GM12878 (cell line): ENCODE data around the gene NPAS1. TPM values are rescaled to one million over a fixed set of nuclear protein-coding genes. Genes with fewer than 3 reads are reported as not detected.

Source experiments
- ATAC-seq: fragments of 200-7000 bp; cut with Tn5 transposase; 3 replicates; pipeline ENCODE4 v1.9.1; 2020; ENCODE audit warnings: mild to moderate bottlenecking, moderate library complexity
- BruUV-seq: library from RNA; stranded (reverse); fragments of 400-500 nt; replicated peaks from 2 replicates; lab custom pipeline; 2021; lab: Mats Ljungman, UMichigan
- CTCF ChIA-PET: fragments of 300-600 bp; sonication (Branson Sonifier 250); formaldehyde crosslinking; extraction: SDS; loops from one replicate; lab custom pipeline; 2021; ENCODE audit warnings: inconsistent platforms; lab: Yijun Ruan, JAX
- POLR2A ChIA-PET: fragments of 350-600 bp; formaldehyde crosslinking; extraction: SDS; loops from one replicate; lab custom pipeline; 2021; ENCODE audit warnings: inconsistent platforms; lab: Charles Lee
- RAD21 ChIA-PET: fragments of 300-600 bp; sonication (Branson Sonifier 250); formaldehyde crosslinking; loops from one replicate; lab custom pipeline; 2023; ENCODE audit warnings: antibody characterized with exemption; ENCODE audit not compliant: unreplicated experiment; lab: Charles Lee
- SMC1A ChIA-PET: fragments of 300-600 bp; sonication (Branson Sonifier 250); formaldehyde crosslinking; loops from one replicate; lab custom pipeline; 2023; ENCODE audit not compliant: unreplicated experiment, uncharacterized antibody; lab: Charles Lee
- DNase-seq: peaks from one replicate; pipeline ENCODE4 v3.0.0-alpha.2; 2011; ENCODE audit warnings: low read depth, low spot score
- FAIRE-seq: peaks from 3 replicates; lab custom pipeline; 2011; peaks lifted over from hg19 to GRCh38; lab: Jason Lieb, UNC
- H2AFZ ChIP-seq: 2 replicates; pipeline ENCODE4 v1.6.0; 2011; ENCODE audit warnings: low read depth, low read length, control low read depth; ENCODE audit not compliant: control insufficient read depth
- H3K27ac ChIP-seq: 2 replicates; pipeline ENCODE4 v1.5.1; 2011; ENCODE audit warnings: control low read depth; ENCODE audit not compliant: control insufficient read depth, insufficient read depth
- H3K27me3 ChIP-seq, 2 experiments: replicated peaks in 1 of 2; 2 replicates each; pipeline versions ENCODE4 v1.6.0 to v1.6.1; 2011; ENCODE audit warnings: low read length in 1 of 2; ENCODE audit not compliant: control insufficient read depth in 2 of 2, insufficient read depth in 2 of 2
- H3K36me3 ChIP-seq, 2 experiments: 2 replicates each; pipeline ENCODE4 v1.5.1; 2011; ENCODE audit warnings: low read length in 1 of 2; ENCODE audit not compliant: control insufficient read depth in 2 of 2, insufficient read depth in 2 of 2
- H3K4me1 ChIP-seq: 2 replicates; pipeline ENCODE4 v1.6.1; 2011; ENCODE audit warnings: mild to moderate bottlenecking, low read length, moderate library complexity, mixed read lengths; ENCODE audit not compliant: control insufficient read depth, insufficient read depth
- H3K4me2 ChIP-seq: 2 replicates; pipeline ENCODE4 v1.6.0; 2011; ENCODE audit warnings: control low read depth; ENCODE audit not compliant: control insufficient read depth, insufficient read depth
- H3K4me3 ChIP-seq: fragments of 200-600 bp; sonication (generic); 2 replicates; pipeline ENCODE4 v1.5.1; 2016
- H3K79me2 ChIP-seq: 2 replicates; pipeline ENCODE4 v1.6.0; 2011; ENCODE audit warnings: low read length; ENCODE audit not compliant: control insufficient read depth, insufficient read depth
- H3K9ac ChIP-seq: 2 replicates; pipeline ENCODE4 v1.8.0; 2011; ENCODE audit warnings: low read length, control low read depth, mixed read lengths; ENCODE audit not compliant: control insufficient read depth, insufficient read depth
- H3K9me3 ChIP-seq: replicated peaks from 3 replicates; pipeline ENCODE4 v1.5.1; 2011; ENCODE audit warnings: mild to moderate bottlenecking, low read length; ENCODE audit not compliant: control insufficient read depth, insufficient read depth
- H4K20me1 ChIP-seq: 2 replicates; pipeline ENCODE4 v1.6.0; 2011; ENCODE audit not compliant: control insufficient read depth, insufficient read depth
- CHD2 ChIP-seq: IDR thresholded peaks from 2 replicates; pipeline ENCODE4 v1.6.1; 2011; ENCODE audit warnings: low read depth, low read length, improper control_type of control experiment, borderline replicate concordance
- FOS ChIP-seq: IDR thresholded peaks from 3 replicates; pipeline ENCODE4 v1.6.1; 2011; ENCODE audit warnings: borderline replicate concordance; ENCODE audit not compliant: insufficient read length; ENCODE audit errors: extremely low read depth
- KAT2A ChIP-seq: conservative IDR thresholded peaks from 2 replicates; pipeline ENCODE4 v1.6.1; 2011; ENCODE audit warnings: low read depth, low read length; ENCODE audit not compliant: control insufficient read depth
- NR2F1 ChIP-seq: fragments of 450-650 bp; conservative IDR thresholded peaks from 2 replicates; pipeline ENCODE4 v1.6.1; 2017; ENCODE audit warnings: mild to moderate bottlenecking
- RBBP5 ChIP-seq: fragments of 200-600 bp; sonication (generic); conservative IDR thresholded peaks from 2 replicates; pipeline ENCODE4 v1.6.1; 2016
- SMAD5 ChIP-seq: IDR thresholded peaks from 2 replicates; pipeline ENCODE4 v1.6.1; 2016; ENCODE audit warnings: antibody characterized with exemption, low read depth
- SMARCA5 ChIP-seq: fragments of 450-650 bp; IDR thresholded peaks from 2 replicates; pipeline ENCODE4 v1.6.1; 2017; ENCODE audit warnings: mild to moderate bottlenecking
- SREBF1 ChIP-seq: IDR thresholded peaks from 2 replicates; pipeline ENCODE4 v1.6.1; 2012; ENCODE audit warnings: mild to moderate bottlenecking, low read length
- TCF12 ChIP-seq: IDR thresholded peaks from 2 replicates; pipeline ENCODE4 v1.6.1; 2011; ENCODE audit warnings: low read depth, mild to moderate bottlenecking, low read length
- TCF3 ChIP-seq: IDR thresholded peaks from 2 replicates; pipeline ENCODE4 v1.6.1; 2012; ENCODE audit warnings: low read depth, mild to moderate bottlenecking, low read length, borderline replicate concordance; ENCODE audit not compliant: insufficient read depth
- ZBED1 ChIP-seq: IDR thresholded peaks from 2 replicates; pipeline ENCODE4 v1.6.1; 2016; ENCODE audit warnings: borderline replicate concordance
- WGBS: methylation state at CpG from one replicate; pipeline ENCODE4 v1.1.6; 2016; ENCODE audit warnings: low lambda C conversion rate; ENCODE audit not compliant: insufficient replicate concordance, insufficient coverage; ENCODE audit errors: missing lambda C conversion rate; 5-methylcytosine and 5-hydroxymethylcytosine counted together
- in situ Hi-C: fragments of 300-500 bp; cut with MboI; formaldehyde crosslinking; loops from 9 replicates; pipeline ENCODE4 v1.14.3; 2018; ENCODE audit warnings: mixed read lengths
- intact Hi-C: fragments of 100-400 bp; cut with micrococcal nuclease; formaldehyde crosslinking; loops from one replicate; pipeline ENCODE4 v1.14.2; 2022; ENCODE audit not compliant: unreplicated experiment
- polyA plus RNA-seq, 11 experiments: library from polyadenylated mRNA; depleted of rRNA in 4 of 11; unstranded in 6 of 11; stranded (reverse) in 5 of 11; fragments of >200 nt; fragmentation: Nextera tagmentation in 4 of 11; fragmentation: Illumina TruSeq in 1 of 11; extraction: Ambion mirVana in 4 of 11; extraction: Trizol in 1 of 11; gene quantifications; 1 replicate in 1 of 11; 2 replicates in 10 of 11; pipeline versions ENCODE4 v1.2.1 to v1.2.3, GENCODE V29; 2011 to 2016; ENCODE audit warnings: inconsistent platforms in 2 of 11, missing spikeins in 2 of 11, low read depth in 1 of 11
- total RNA-seq, 4 experiments: library from RNA; depleted of rRNA in 3 of 4; stranded (reverse); fragments of >200 nt in 3 of 4; fragmentation: Illumina TruSeq in 1 of 4; extraction: Trizol in 1 of 4; gene quantifications; 2 replicates each; pipeline versions ENCODE4 v1.2.1 to v1.2.3, GENCODE V29; 2013 to 2021
- TF ChIP-seq, protein P1 (sequence below): fragments of 450-650 bp; IDR thresholded peaks from 2 replicates; pipeline ENCODE4 v1.6.1; 2016; ENCODE audit warnings: mild to moderate bottlenecking
- TF ChIP-seq, protein P2 (sequence below): IDR thresholded peaks from 2 replicates; pipeline ENCODE4 v1.6.1; 2011; ENCODE audit warnings: low read depth, mild to moderate bottlenecking, low read length, moderate library complexity, borderline replicate concordance; ENCODE audit errors: extremely low read depth
- TF ChIP-seq, protein P3 (sequence below): IDR thresholded peaks from 2 replicates; pipeline ENCODE4 v1.6.1; 2012; ENCODE audit warnings: mild to moderate bottlenecking, low read depth, low read length

The NPAS1 gene
- total and polyA plus RNA-seq, 10 of the 15 experiments (the other 5 are each of a cell fraction or from before 2014, with no cell fraction given) = 0.14 to 0.72 (median 0.28) TPM; not detected in 3

DNA sequence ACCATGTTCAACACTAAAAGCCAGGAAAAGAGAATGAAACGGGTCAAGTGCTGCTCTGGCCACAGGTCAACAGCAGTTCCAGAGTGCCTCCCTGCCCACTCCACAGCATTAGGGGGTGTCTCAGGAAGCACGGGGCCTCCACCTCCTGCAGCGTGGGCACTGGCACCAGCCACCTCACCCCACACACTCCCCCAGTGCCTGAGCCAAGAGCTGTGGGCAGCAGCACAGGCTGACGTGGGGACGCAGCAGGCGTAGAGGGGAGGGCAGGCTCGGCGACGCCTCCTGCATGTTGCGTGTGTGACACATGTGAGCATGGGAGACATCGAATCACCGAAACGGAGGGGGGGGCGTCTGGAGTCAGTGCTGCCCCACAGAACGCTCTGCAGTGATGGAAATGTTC lies 50.2 kb downstream of the NPAS1 start:
- no peak overlapping the region for H3K9ac ChIP-seq
- H3K79me2 ChIP-seq = no peaks in the 10 kb centered on the region
- FAIRE-seq (no peak), DNase-seq (no peak), ATAC-seq (no peak)
- H3K4me3 ChIP-seq = no peak overlapping the region
- no peak overlapping the region for H2AFZ ChIP-seq
- no peaks in the 10 kb centered on the region for H3K27me3 ChIP-seq
- H3K27ac ChIP-seq = no peak overlapping the region
- no TSS peak for BruUV-seq
- ChIA-PET RAD21 (no interaction called here), POLR2A (interaction anchor here (0.6 kb wide), 1 partner anchor 128 kb away, joined by 6 read pairs; no protein-coding TSS in a partner anchor), CTCF (no interaction called here), SMC1A (no interaction called here)
- intact Hi-C loops = no loop called here
- no peaks in the 10 kb centered on the region for H3K4me1 ChIP-seq
- TF ChIP-seq RBBP5 (no peak), NR2F1 (no peak), TCF12 (no peak), CHD2 (no peak), ZBED1 (no peak), SMAD5 (no peak), SREBF1 (no peak), KAT2A (no peak), FOS (no peak), SMARCA5 (no peak), TCF3 (no peak)
- TF ChIP-seq, protein P1, sequence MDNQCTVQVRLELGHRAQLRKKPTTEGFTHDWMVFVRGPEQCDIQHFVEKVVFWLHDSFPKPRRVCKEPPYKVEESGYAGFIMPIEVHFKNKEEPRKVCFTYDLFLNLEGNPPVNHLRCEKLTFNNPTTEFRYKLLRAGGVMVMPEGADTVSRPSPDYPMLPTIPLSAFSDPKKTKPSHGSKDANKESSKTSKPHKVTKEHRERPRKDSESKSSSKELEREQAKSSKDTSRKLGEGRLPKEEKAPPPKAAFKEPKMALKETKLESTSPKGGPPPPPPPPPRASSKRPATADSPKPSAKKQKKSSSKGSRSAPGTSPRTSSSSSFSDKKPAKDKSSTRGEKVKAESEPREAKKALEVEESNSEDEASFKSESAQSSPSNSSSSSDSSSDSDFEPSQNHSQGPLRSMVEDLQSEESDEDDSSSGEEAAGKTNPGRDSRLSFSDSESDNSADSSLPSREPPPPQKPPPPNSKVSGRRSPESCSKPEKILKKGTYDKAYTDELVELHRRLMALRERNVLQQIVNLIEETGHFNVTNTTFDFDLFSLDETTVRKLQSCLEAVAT = no peak
- TF ChIP-seq, protein P2, sequence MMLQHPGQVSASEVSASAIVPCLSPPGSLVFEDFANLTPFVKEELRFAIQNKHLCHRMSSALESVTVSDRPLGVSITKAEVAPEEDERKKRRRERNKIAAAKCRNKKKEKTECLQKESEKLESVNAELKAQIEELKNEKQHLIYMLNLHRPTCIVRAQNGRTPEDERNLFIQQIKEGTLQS = no peak
- TF ChIP-seq, protein P3, sequence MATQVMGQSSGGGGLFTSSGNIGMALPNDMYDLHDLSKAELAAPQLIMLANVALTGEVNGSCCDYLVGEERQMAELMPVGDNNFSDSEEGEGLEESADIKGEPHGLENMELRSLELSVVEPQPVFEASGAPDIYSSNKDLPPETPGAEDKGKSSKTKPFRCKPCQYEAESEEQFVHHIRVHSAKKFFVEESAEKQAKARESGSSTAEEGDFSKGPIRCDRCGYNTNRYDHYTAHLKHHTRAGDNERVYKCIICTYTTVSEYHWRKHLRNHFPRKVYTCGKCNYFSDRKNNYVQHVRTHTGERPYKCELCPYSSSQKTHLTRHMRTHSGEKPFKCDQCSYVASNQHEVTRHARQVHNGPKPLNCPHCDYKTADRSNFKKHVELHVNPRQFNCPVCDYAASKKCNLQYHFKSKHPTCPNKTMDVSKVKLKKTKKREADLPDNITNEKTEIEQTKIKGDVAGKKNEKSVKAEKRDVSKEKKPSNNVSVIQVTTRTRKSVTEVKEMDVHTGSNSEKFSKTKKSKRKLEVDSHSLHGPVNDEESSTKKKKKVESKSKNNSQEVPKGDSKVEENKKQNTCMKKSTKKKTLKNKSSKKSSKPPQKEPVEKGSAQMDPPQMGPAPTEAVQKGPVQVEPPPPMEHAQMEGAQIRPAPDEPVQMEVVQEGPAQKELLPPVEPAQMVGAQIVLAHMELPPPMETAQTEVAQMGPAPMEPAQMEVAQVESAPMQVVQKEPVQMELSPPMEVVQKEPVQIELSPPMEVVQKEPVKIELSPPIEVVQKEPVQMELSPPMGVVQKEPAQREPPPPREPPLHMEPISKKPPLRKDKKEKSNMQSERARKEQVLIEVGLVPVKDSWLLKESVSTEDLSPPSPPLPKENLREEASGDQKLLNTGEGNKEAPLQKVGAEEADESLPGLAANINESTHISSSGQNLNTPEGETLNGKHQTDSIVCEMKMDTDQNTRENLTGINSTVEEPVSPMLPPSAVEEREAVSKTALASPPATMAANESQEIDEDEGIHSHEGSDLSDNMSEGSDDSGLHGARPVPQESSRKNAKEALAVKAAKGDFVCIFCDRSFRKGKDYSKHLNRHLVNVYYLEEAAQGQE = no peak
- H3K9me3 ChIP-seq = no peaks in the 10 kb centered on the region
- peaks cover 30 to 70% of the 10 kb centered on the region in 2 experiments for H3K36me3 ChIP-seq
- WGBS = 84% methylated on average over 15 of the region's 15 CpGs
- H3K4me2 ChIP-seq = no peak overlapping the region
- peaks cover 4% of the 10 kb centered on the region for H4K20me1 ChIP-seq
- in situ Hi-C loops = no loop called here
